ENCODE results near the gene POLD1. TPM values are rescaled to one million over a fixed set of nuclear protein-coding genes. Genes with fewer than 3 reads are reported as not detected.

Gene POLD1
- total RNA-seq, 2 donors from 2014 or later: 23.5 to 26.6 TPM

GRCh38 chr19:50377051-50377461 is 7.1 kb upstream of the POLD1 start:
- DNase-seq (peak; percentile 49 to 56 (median 53)), ATAC-seq (peak; percentile 15)
- H3K27ac Mint-ChIP-seq: peak overlapping the region; percentile 82
- H3K27me3 Mint-ChIP-seq: no peaks in the 10 kb centered on the region
- peaks cover 22% of the 10 kb centered on the region for H3K4me1 Mint-ChIP-seq
- no peaks in the 10 kb centered on the region for H3K9me3 ChIP-seq (ENCODE audit: control insufficient read depth, low read length, poor library complexity, severe bottlenecking)
- peaks cover 12% of the 10 kb centered on the region for H3K36me3 Mint-ChIP-seq (ENCODE audit: low read depth)
- peak overlapping the region; percentile 88 for H3K4me3 Mint-ChIP-seq

GRCh38 chr19:50377517-50377916 is 6.6 kb upstream of the POLD1 start:
- no peaks in the 10 kb centered on the region for H3K9me3 ChIP-seq (ENCODE audit: control insufficient read depth, low read length, poor library complexity, severe bottlenecking)
- Mint-ChIP-seq H3K4me1 (peaks cover 22% of the 10 kb centered on the region), H3K27me3 (no peaks in the 10 kb centered on the region), H3K27ac (peak overlapping the region; percentile 82), H3K4me3 (peak overlapping the region; percentile 88), H3K36me3 (ENCODE audit: low read depth) (peaks cover 12% of the 10 kb centered on the region)
- DNase-seq: no peak
- ATAC-seq: no peak

GRCh38 chr19:50378169-50378862 is 5.8 kb upstream of the POLD1 start:
- peaks cover 12% of the 10 kb centered on the region for H3K36me3 Mint-ChIP-seq (ENCODE audit: low read depth)

GRCh38 chr19:50378863-50379236 is 5.3 kb upstream of the POLD1 start:
- no peak for DNase-seq
- Mint-ChIP-seq H3K4me3 (peak overlapping the region; percentile 67), H3K36me3 (ENCODE audit: low read depth) (peaks cover 12% of the 10 kb centered on the region), H3K27me3 (no peaks in the 10 kb centered on the region), H3K27ac (peak overlapping the region; percentile 47), H3K4me1 (peaks cover 30% of the 10 kb centered on the region)
- ATAC-seq: no peak
- H3K9me3 ChIP-seq (ENCODE audit: control insufficient read depth, low read length, poor library complexity, severe bottlenecking): no peaks in the 10 kb centered on the region

More at GRCh38 chr19:50378169-50378862, 5.8 kb upstream of the POLD1 start:
- H3K9me3 ChIP-seq (ENCODE audit: control insufficient read depth, low read length, poor library complexity, severe bottlenecking): no peaks in the 10 kb centered on the region
- DNase-seq: no peak
- Mint-ChIP-seq H3K27me3 (no peaks in the 10 kb centered on the region), H3K4me3 (peak overlapping the region; percentile 36), H3K27ac (peak overlapping the region; percentile 82), H3K4me1 (peaks cover 25% of the 10 kb centered on the region)
- no peak for ATAC-seq

- Mint-ChIP-seq H3K36me3 (ENCODE audit: low read depth) (peaks cover 12% of the 10 kb centered on the region), H3K27ac (peak overlapping the region; percentile 24), H3K4me1 (peaks cover 37% of the 10 kb centered on the region), H3K27me3 (no peaks in the 10 kb centered on the region), H3K4me3 (peak overlapping the region; percentile 55)
- ATAC-seq (no peak), DNase-seq (no peak)
- no peaks in the 10 kb centered on the region for H3K9me3 ChIP-seq (ENCODE audit: control insufficient read depth, low read length, poor library complexity, severe bottlenecking)
Observed at GRCh38 chr19:50379602-50380001, 4.5 kb upstream of the POLD1 start.

- Mint-ChIP-seq H3K36me3 (ENCODE audit: low read depth) (peaks cover 14% of the 10 kb centered on the region), H3K4me1 (peaks cover 42% of the 10 kb centered on the region), H3K4me3 (peak overlapping the region; percentile 55), H3K27ac (peak overlapping the region; percentile 24), H3K27me3 (no peaks in the 10 kb centered on the region)
- ATAC-seq: no peak
- DNase-seq: no peak
- H3K9me3 ChIP-seq (ENCODE audit: control insufficient read depth, low read length, poor library complexity, severe bottlenecking): no peaks in the 10 kb centered on the region
Observed at GRCh38 chr19:50380137-50380536, 4.0 kb upstream of the POLD1 start.

GRCh38 chr19:50380751-50381151 is 3.4 kb upstream of the POLD1 start:
- ATAC-seq (no peak), DNase-seq (no peak)
- Mint-ChIP-seq H3K4me1 (peaks cover 45% of the 10 kb centered on the region), H3K27me3 (no peaks in the 10 kb centered on the region), H3K27ac (peak overlapping the region; percentile 24), H3K36me3 (ENCODE audit: low read depth) (peaks cover 15% of the 10 kb centered on the region), H3K4me3 (peak overlapping the region; percentile 53)
- H3K9me3 ChIP-seq (ENCODE audit: control insufficient read depth, low read length, poor library complexity, severe bottlenecking): no peaks in the 10 kb centered on the region

GRCh38 chr19:50381881-50382729 is 2.0 kb upstream of the POLD1 start:
- ATAC-seq: no peak
- H3K9me3 ChIP-seq (ENCODE audit: control insufficient read depth, low read length, poor library complexity, severe bottlenecking): no peaks in the 10 kb centered on the region
- Mint-ChIP-seq H3K4me1 (peaks cover 40% of the 10 kb centered on the region), H3K27me3 (no peaks in the 10 kb centered on the region), H3K36me3 (ENCODE audit: low read depth) (peaks cover 13% of the 10 kb centered on the region), H3K4me3 (no peak overlapping the region), H3K27ac (peak overlapping the region; percentile 95)
- no peak for DNase-seq

- ATAC-seq: peak; percentile 34
- H3K27me3 Mint-ChIP-seq: no peaks in the 10 kb centered on the region
- H3K36me3 Mint-ChIP-seq (ENCODE audit: low read depth): peaks cover 14% of the 10 kb centered on the region
- no peak for DNase-seq
- peaks cover 40% of the 10 kb centered on the region for H3K4me1 Mint-ChIP-seq
- no peaks in the 10 kb centered on the region for H3K9me3 ChIP-seq (ENCODE audit: control insufficient read depth, low read length, poor library complexity, severe bottlenecking)
- peak overlapping the region; percentile 95 for H3K27ac Mint-ChIP-seq
- H3K4me3 Mint-ChIP-seq: peak overlapping the region; percentile 95
Observed at GRCh38 chr19:50383001-50383851, 921 bp upstream of the POLD1 start.

- Mint-ChIP-seq H3K36me3 (ENCODE audit: low read depth) (peaks cover 7% of the 10 kb centered on the region), H3K27me3 (no peaks in the 10 kb centered on the region), H3K4me1 (peaks cover 32% of the 10 kb centered on the region), H3K4me3 (peak overlapping the region; percentile 95), H3K27ac (peak overlapping the region; percentile 95)
- no peaks in the 10 kb centered on the region for H3K9me3 ChIP-seq (ENCODE audit: control insufficient read depth, low read length, poor library complexity, severe bottlenecking)
- DNase-seq (no peak), ATAC-seq (no peak)
Observed at GRCh38 chr19:50384685-50385535, 763 bp downstream of the POLD1 start.

GRCh38 chr19:50387176-50387867 is 3.2 kb downstream of the POLD1 start:
- H3K27ac Mint-ChIP-seq: peak overlapping the region; percentile 51
- no peaks in the 10 kb centered on the region for H3K27me3 Mint-ChIP-seq
- H3K36me3 Mint-ChIP-seq (ENCODE audit: low read depth): peaks cover 6% of the 10 kb centered on the region
- peaks cover 27% of the 10 kb centered on the region for H3K4me1 Mint-ChIP-seq
- no peak for DNase-seq
- no peak overlapping the region for H3K4me3 Mint-ChIP-seq
- no peaks in the 10 kb centered on the region for H3K9me3 ChIP-seq (ENCODE audit: control insufficient read depth, low read length, poor library complexity, severe bottlenecking)
- no peak for ATAC-seq

- Mint-ChIP-seq H3K27ac (peak overlapping the region; percentile 51), H3K27me3 (no peaks in the 10 kb centered on the region), H3K4me3 (no peak overlapping the region), H3K36me3 (ENCODE audit: low read depth) (peaks cover 6% of the 10 kb centered on the region), H3K4me1 (peaks cover 27% of the 10 kb centered on the region)
- no peaks in the 10 kb centered on the region for H3K9me3 ChIP-seq (ENCODE audit: control insufficient read depth, low read length, poor library complexity, severe bottlenecking)
- ATAC-seq: no peak
- DNase-seq: no peak
Observed at GRCh38 chr19:50387868-50388245, 3.7 kb downstream of the POLD1 start.
